NT2/D1 (cell line): ENCODE data around the gene UTP4.

Experiments used
- SUZ12 ChIP-seq: IDR thresholded peaks from 2 replicates; pipeline ENCODE4 v1.6.1; 2011; ENCODE audit not compliant: insufficient read length, insufficient read depth; ENCODE audit errors: extremely low read depth
- YY1 ChIP-seq: IDR thresholded peaks from 2 replicates; pipeline ENCODE4 v1.6.1; 2011; ENCODE audit not compliant: insufficient read length, insufficient read depth
- ZNF274 ChIP-seq: IDR thresholded peaks from 2 replicates; pipeline ENCODE4 v1.6.1; 2011; ENCODE audit warnings: mild to moderate bottlenecking, low read depth, low read length

DNA sequence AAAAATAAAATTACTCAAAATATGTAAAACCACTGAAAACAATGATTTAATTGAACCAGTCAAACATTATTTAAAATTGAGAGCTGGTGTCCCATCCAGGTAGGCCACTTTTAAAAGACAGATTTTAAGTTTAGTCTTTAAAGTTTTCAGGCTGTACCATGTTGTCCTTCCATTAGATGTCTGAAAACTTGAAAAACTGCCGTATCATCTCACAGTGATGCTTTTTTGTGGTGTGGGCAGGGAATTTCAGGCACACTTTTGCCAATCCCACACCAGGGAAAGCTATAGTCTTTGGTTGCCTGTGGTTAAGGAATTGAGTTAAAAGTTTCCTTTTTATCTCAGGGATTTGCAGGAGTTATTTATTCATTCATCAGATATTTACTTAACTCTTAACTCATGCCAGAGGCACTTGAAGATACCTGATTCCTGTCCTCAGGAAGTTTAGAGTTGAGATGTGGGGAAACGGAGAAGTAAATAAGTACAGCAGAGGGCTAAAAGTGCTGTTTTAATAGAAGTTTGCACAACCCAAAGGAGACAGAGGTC lies 57.7 kb downstream of the UTP4 start:
- no peak for TF ChIP-seq SUZ12
- no peak for TF ChIP-seq ZNF274
- no peak for TF ChIP-seq YY1
